ENCODE measurements around the gene USP13. TPM values are rescaled to one million over a fixed set of nuclear protein-coding genes. Genes with fewer than 3 reads are reported as not detected.

The USP13 gene
- total RNA-seq, 1 donor from 2014 or later: 13.9 TPM

DNA sequence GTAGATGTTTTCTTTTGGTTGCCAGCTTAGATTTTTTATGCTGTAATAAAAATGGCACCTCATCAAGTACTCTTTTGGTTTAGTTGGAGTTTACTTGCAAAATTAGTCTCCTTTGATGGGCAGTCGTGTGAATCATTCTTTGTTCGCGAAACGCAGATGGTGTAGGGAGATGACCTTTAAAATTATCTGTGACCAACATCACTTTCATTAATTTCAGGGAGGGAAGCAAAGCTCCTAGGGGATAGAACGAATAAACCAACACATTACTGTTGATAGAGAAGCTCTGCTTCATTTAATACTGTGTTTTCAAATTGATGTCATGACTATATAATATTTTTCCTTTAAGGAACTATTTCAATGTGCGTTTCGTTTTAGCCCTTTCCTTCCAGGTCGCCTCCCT is 67.4 kb downstream of the USP13 start:
- ATAC-seq (no peak), DNase-seq (no peak)
- no peak overlapping the region for H3K4me3 ChIP-seq
- H3K27ac ChIP-seq: no peak overlapping the region
- peaks cover 15% of the 10 kb centered on the region for H3K36me3 ChIP-seq
- TF ChIP-seq CTCF (IDR thresholded peaks at IDR 0.05): no peak
- H3K4me1 ChIP-seq: no peaks in the 10 kb centered on the region
- H3K27me3 ChIP-seq (ENCODE audit: low read depth): no peaks in the 10 kb centered on the region
- no peaks in the 10 kb centered on the region for H3K9me3 ChIP-seq
- intact Hi-C loops (cut with DNase I): no loop called here

DNA sequence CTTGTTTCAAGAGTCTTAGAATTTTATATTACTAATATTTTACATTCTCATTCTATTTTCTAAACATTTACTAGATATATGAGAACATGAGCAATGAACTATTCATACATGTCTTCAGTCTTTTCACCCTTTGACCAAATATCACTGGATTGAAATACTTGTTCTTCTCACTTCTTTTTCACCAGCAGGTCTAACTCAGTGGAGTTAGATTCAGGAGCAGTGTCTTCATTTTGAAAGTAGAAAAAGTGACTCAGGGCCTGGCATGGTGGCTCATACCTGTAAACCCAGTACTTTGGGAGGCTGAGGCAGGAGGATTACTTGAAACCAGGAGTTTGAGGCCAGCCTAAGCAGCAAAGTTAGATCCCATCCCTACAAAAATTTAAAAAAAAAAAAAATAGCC is 70.8 kb downstream of the USP13 start:
- no peaks in the 10 kb centered on the region for H3K9me3 ChIP-seq
- intact Hi-C loops (cut with DNase I): no loop called here

GRCh38 chr3:179726075-179726699 is 73.3 kb downstream of the USP13 start:
- Histone ChIP-seq H3K4me3 (no peak overlapping the region), H3K27me3 (ENCODE audit: low read depth) (no peaks in the 10 kb centered on the region), H3K9me3 (no peaks in the 10 kb centered on the region), H3K4me1 (no peaks in the 10 kb centered on the region), H3K36me3 (peaks cover 21% of the 10 kb centered on the region), H3K27ac (no peak overlapping the region)
- intact Hi-C loops (cut with DNase I): no loop called here
- DNase-seq (no peak), ATAC-seq (peak in 1 of 2 donors; percentile 39)
- TF ChIP-seq CTCF (IDR thresholded peaks at IDR 0.05): no peak

More for the DNA sequence above, 70.8 kb downstream of the USP13 start:
- TF ChIP-seq CTCF (IDR thresholded peaks at IDR 0.05): no peak
- no peaks in the 10 kb centered on the region for H3K27me3 ChIP-seq (ENCODE audit: low read depth)
- H3K4me3 ChIP-seq: no peak overlapping the region
- ATAC-seq: no peak
- peaks cover 15% of the 10 kb centered on the region for H3K36me3 ChIP-seq
- no peaks in the 10 kb centered on the region for H3K4me1 ChIP-seq
- H3K27ac ChIP-seq: no peak overlapping the region
- no peak for DNase-seq

DNA sequence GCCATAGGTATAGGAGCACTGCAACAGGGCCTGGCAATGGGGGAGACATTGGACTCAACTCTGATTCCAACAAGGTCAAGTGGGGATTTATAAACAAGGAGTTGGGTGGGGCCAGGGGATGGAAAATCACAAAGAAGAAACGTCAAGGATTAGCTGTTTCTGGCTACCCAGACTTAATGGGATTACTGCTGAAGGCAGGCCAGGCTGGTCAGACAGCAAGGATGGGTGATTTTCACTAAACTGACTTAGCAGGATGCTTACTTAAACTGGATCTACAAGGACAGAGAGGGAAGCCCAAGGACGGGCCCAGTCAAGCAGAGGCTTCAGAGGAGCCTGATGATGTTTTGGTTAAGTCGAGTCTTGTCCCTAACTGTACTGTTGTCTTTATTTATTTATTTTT is 76.2 kb downstream of the USP13 start:
- Histone ChIP-seq H3K4me3 (no peak overlapping the region), H3K9me3 (no peaks in the 10 kb centered on the region), H3K36me3 (peaks cover 17% of the 10 kb centered on the region), H3K27ac (no peak overlapping the region), H3K4me1 (no peaks in the 10 kb centered on the region), H3K27me3 (ENCODE audit: low read depth) (no peaks in the 10 kb centered on the region)
- intact Hi-C loops (cut with DNase I): no loop called here
- DNase-seq: no peak
- TF ChIP-seq CTCF (IDR thresholded peaks at IDR 0.05): no peak
- ATAC-seq: no peak

GRCh38 chr3:179729981-179730380 is 77.1 kb downstream of the USP13 start:
- ATAC-seq (no peak), DNase-seq (no peak)
- Histone ChIP-seq H3K4me3 (no peak overlapping the region), H3K4me1 (no peaks in the 10 kb centered on the region), H3K27me3 (ENCODE audit: low read depth) (no peaks in the 10 kb centered on the region), H3K27ac (no peak overlapping the region), H3K9me3 (no peaks in the 10 kb centered on the region), H3K36me3 (peaks cover 17% of the 10 kb centered on the region)
- no peak for TF ChIP-seq CTCF (IDR thresholded peaks at IDR 0.05)
- intact Hi-C loops (cut with DNase I): no loop called here
